HepG2 (cell line): ENCODE data around the gene NT5C2. TPM values are rescaled to one million over a fixed set of nuclear protein-coding genes. Genes with fewer than 3 reads are reported as not detected.
A peak's percentile ranks its signal among the peaks of the same experiment; 100 is the strongest.

Experiments used
- ARID2 ChIP-seq: sonication (generic); formaldehyde crosslinking; IDR thresholded peaks from 2 replicates; pipeline ENCODE4 v1.8.1; 2022; ENCODE audit warnings: mild to moderate bottlenecking, missing genetic modification reagents, borderline replicate concordance
- CBFB ChIP-seq: sonication (generic); formaldehyde crosslinking; IDR thresholded peaks from 2 replicates; pipeline ENCODE4 v1.4.0; 2020; ENCODE audit warnings: missing genetic modification reagents
- CCAR2 ChIP-seq: fragments of 200-400 bp; formaldehyde crosslinking; optimal IDR thresholded peaks from 2 replicates; pipeline ENCODE3; 2018; ENCODE audit warnings: low read depth, mild to moderate bottlenecking, low read length, moderate library complexity
- HNRNPK ChIP-seq: fragments of 200-400 bp; formaldehyde crosslinking; IDR thresholded peaks from 2 replicates; pipeline ENCODE4 v1.6.1; 2018; ENCODE audit warnings: low read length, low read depth, moderate library complexity, mild to moderate bottlenecking; ENCODE audit not compliant: poor library complexity, severe bottlenecking
- ISL2 ChIP-seq: sonication (generic); formaldehyde crosslinking; IDR thresholded peaks from 2 replicates; pipeline ENCODE4 v1.5.0; 2020; ENCODE audit warnings: missing genetic modification reagents
- JUN ChIP-seq: sonication (generic); formaldehyde crosslinking; IDR thresholded peaks from 2 replicates; pipeline ENCODE4 v1.4.0; 2020; ENCODE audit warnings: mild to moderate bottlenecking, missing genetic modification reagents
- KLF6 ChIP-seq: IDR thresholded peaks from 2 replicates; pipeline ENCODE4 v1.8.0; 2016; ENCODE audit warnings: missing biosample characterization, missing genetic modification reagents
- MIER2 ChIP-seq: IDR thresholded peaks from 2 replicates; pipeline ENCODE4 v1.6.1; 2016; ENCODE audit warnings: missing biosample characterization, missing genetic modification reagents
- MTF2 ChIP-seq: sonication (generic); formaldehyde crosslinking; IDR thresholded peaks from 2 replicates; pipeline ENCODE4 v1.5.0; 2020; ENCODE audit warnings: missing genetic modification reagents, borderline replicate concordance
- MXD4 ChIP-seq: IDR thresholded peaks from 2 replicates; pipeline ENCODE4 v1.6.1; 2016; ENCODE audit warnings: mild to moderate bottlenecking, missing biosample characterization, missing genetic modification reagents
- MYC ChIP-seq: sonication (generic); formaldehyde crosslinking; IDR thresholded peaks from 2 replicates; pipeline ENCODE4 v1.9.0; 2021; ENCODE audit warnings: missing genetic modification reagents, borderline replicate concordance
- NCOR1 ChIP-seq: fragments of 200-600 bp; sonication (generic); IDR thresholded peaks from 2 replicates; pipeline ENCODE4 v1.7.0; 2017; ENCODE audit warnings: antibody characterized with exemption, low read length, borderline replicate concordance
- NR2F6 ChIP-seq, 2 experiments: IDR thresholded peaks; 2 replicates each; pipeline ENCODE4 v1.6.1; 2016; ENCODE audit warnings: antibody characterized with exemption in 1 of 2, mild to moderate bottlenecking in 1 of 2
- PHF20 ChIP-seq: sonication (generic); formaldehyde crosslinking; IDR thresholded peaks from 2 replicates; pipeline ENCODE4 v1.5.0; 2020; ENCODE audit warnings: mild to moderate bottlenecking, missing genetic modification reagents
- PHF8 ChIP-seq: sonication (generic); formaldehyde crosslinking; IDR thresholded peaks from 2 replicates; pipeline ENCODE4 v1.5.0; 2020; ENCODE audit warnings: missing genetic modification reagents
- RFX3 ChIP-seq: IDR thresholded peaks from 2 replicates; pipeline ENCODE4 v1.6.1; 2016; ENCODE audit warnings: missing biosample characterization, missing genetic modification reagents
- TBX2 ChIP-seq: sonication (generic); formaldehyde crosslinking; IDR thresholded peaks from 2 replicates; pipeline ENCODE4 v1.5.0; 2020; ENCODE audit warnings: missing genetic modification reagents, mild to moderate bottlenecking, borderline replicate concordance
- ZBTB1 ChIP-seq: sonication (generic); formaldehyde crosslinking; IDR thresholded peaks from 2 replicates; pipeline ENCODE4 v1.4.0; 2020; ENCODE audit warnings: missing genetic modification reagents, borderline replicate concordance
- ZBTB26 ChIP-seq: IDR thresholded peaks from 2 replicates; pipeline ENCODE4 v1.6.1; 2016; ENCODE audit warnings: missing compliant biosample characterization, missing genetic modification reagents, borderline replicate concordance
- ZKSCAN1 ChIP-seq: fragments of 150-350 bp; IDR thresholded peaks from 2 replicates; pipeline ENCODE4 v1.6.1; 2014; ENCODE audit warnings: low read length
- ZNF251 ChIP-seq: sonication (generic); formaldehyde crosslinking; IDR thresholded peaks from 2 replicates; pipeline ENCODE4 v1.9.0; 2021; ENCODE audit warnings: mild to moderate bottlenecking, missing genetic modification reagents
- ZNF253 ChIP-seq: sonication (generic); formaldehyde crosslinking; IDR thresholded peaks from 2 replicates; pipeline ENCODE4 v1.8.0; 2022; ENCODE audit warnings: mild to moderate bottlenecking, missing genetic modification reagents, borderline replicate concordance
- ZNF337 ChIP-seq: sonication (generic); formaldehyde crosslinking; IDR thresholded peaks from 2 replicates; pipeline ENCODE4 v1.5.1; 2020; ENCODE audit warnings: missing genetic modification reagents, low read depth, mild to moderate bottlenecking, borderline replicate concordance
- ZNF33A ChIP-seq: sonication (generic); formaldehyde crosslinking; IDR thresholded peaks from 2 replicates; pipeline ENCODE4 v1.5.1; 2020; ENCODE audit warnings: missing genetic modification reagents, mild to moderate bottlenecking, moderate library complexity, borderline replicate concordance
- ZNF549 ChIP-seq: sonication (generic); formaldehyde crosslinking; IDR thresholded peaks from 2 replicates; pipeline ENCODE4 v1.5.0; 2020; ENCODE audit warnings: missing genetic modification reagents
- ZNF713 ChIP-seq: sonication (generic); formaldehyde crosslinking; IDR thresholded peaks from 2 replicates; pipeline ENCODE4 v1.4.0; 2020; ENCODE audit warnings: mild to moderate bottlenecking, missing genetic modification reagents
- ZNF766 ChIP-seq: sonication (generic); formaldehyde crosslinking; IDR thresholded peaks from 2 replicates; pipeline ENCODE4 v1.5.0; 2020; ENCODE audit warnings: missing genetic modification reagents, borderline replicate concordance
- ZNF792 ChIP-seq: IDR thresholded peaks from 2 replicates; pipeline ENCODE4 v1.6.1; 2016
- polyA plus RNA-seq, 8 experiments: library from polyadenylated mRNA; depleted of rRNA in 3 of 8; stranded (reverse) in 7 of 8; unstranded in 1 of 8; fragments of >200 nt; fragmentation: Illumina TruSeq in 4 of 8; extraction: Trizol in 4 of 8; gene quantifications; 2 replicates each; pipeline versions ENCODE4 v1.2.1 to v1.2.3, GENCODE V29; 2011 to 2016; ENCODE audit warnings: low read depth in 4 of 8, missing spikeins in 1 of 8, mixed read lengths in 1 of 8; ENCODE audit not compliant: insufficient read depth in 1 of 8
- total RNA-seq, 5 experiments: library from RNA; depleted of rRNA; stranded (reverse); fragments of >200 nt; fragmentation: Illumina TruSeq; extraction: Trizol; gene quantifications; 2 replicates each; pipeline ENCODE4 v1.2.3, GENCODE V29; 2016; ENCODE audit warnings: low read depth in 1 of 5
- TF ChIP-seq, protein P1 (sequence below): sonication (generic); formaldehyde crosslinking; IDR thresholded peaks from 2 replicates; pipeline ENCODE4 v1.4.0; 2020; ENCODE audit warnings: mild to moderate bottlenecking, missing genetic modification reagents
- TF ChIP-seq, protein P2 (sequence below): sonication (generic); formaldehyde crosslinking; IDR thresholded peaks from 2 replicates; pipeline ENCODE4 v1.5.0; 2020; ENCODE audit warnings: mild to moderate bottlenecking, missing genetic modification reagents, borderline replicate concordance

Gene NT5C2
- total and polyA plus RNA-seq, 2 of the 13 experiments (the other 11 are each of a cell fraction or from before 2014, with no cell fraction given): 40.6 to 55.2 TPM

DNA sequence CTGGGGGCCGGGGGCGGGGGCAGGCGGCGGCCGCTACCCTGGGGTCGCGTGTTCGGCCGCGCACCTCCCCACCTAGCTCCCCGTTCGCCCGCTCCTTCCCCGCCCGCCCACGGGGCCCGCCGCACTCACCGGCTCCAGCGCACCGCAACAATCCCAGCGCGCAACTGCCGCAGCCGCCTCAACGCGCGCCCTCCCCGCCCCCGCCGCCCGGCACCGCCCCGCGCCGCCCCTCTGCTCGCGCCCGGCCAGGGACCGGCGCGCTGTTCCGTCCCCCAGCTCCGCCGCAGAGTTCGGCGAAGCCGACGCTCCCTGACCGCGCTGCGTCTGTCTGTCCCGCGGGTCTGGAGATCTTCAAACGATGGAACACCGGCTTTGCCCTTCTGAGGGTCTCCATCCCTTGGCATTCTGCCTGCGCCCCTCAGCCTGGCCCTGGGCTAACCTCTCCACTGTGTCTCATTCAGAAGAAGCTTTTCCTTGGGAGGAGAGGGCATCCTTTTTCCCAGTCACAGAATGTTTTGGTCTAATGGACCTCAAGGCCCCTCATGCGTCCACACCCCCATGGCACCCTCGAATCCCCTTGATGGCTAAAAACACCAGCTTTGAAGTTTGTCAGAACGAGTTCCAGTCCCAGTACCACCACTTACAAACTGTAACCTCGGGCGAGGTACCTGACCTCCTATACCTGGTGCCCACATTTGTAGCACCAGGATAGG lies at the start of gene NT5C2 (continued):
- TF ChIP-seq, protein P1, sequence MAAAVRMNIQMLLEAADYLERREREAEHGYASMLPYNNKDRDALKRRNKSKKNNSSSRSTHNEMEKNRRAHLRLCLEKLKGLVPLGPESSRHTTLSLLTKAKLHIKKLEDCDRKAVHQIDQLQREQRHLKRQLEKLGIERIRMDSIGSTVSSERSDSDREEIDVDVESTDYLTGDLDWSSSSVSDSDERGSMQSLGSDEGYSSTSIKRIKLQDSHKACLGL (CRISPR knock-in tag): no peak
- TF ChIP-seq JUN (CRISPR knock-in tag) (no peak), MIER2 (CRISPR knock-in tag) (0 out of 2 replicates have a peak, but pooled peaks have one; percentile 19), KLF6 (CRISPR knock-in tag) (no peak), TBX2 (CRISPR knock-in tag) (peak; percentile 42), ZNF251 (no peak), ZNF33A (CRISPR knock-in tag) (no peak), RFX3 (no peak), ZNF253 (CRISPR knock-in tag) (no peak), PHF8 (CRISPR knock-in tag) (no peak), CCAR2 (no peak), MXD4 (CRISPR knock-in tag) (no peak), PHF20 (CRISPR knock-in tag) (peak; percentile 8; the same call in 1 of the 2 replicates), NCOR1 (no peak), ZBTB26 (CRISPR knock-in tag) (no peak), HNRNPK (no peak), MYC (CRISPR knock-in tag) (no peak), CBFB (no peak), ZBTB1 (CRISPR knock-in tag) (no peak), ZKSCAN1 (no peak), ZNF713 (no peak), ZNF792 (no peak), ISL2 (no peak), ARID2 (CRISPR knock-in tag) (no peak; the same call in 1 of the 2 replicates), MTF2 (CRISPR knock-in tag) (peak; percentile 83; the same call in 1 of the 2 replicates), ZNF337 (CRISPR knock-in tag) (no peak), NR2F6 (IDR thresholded peaks at IDR 0.05) (no peak), NR2F6 (CRISPR knock-in tag; IDR thresholded peaks at IDR 0.05) (no peak), ZNF549 (CRISPR knock-in tag) (no peak), ZNF766 (CRISPR knock-in tag) (no peak)
- TF ChIP-seq, protein P2, sequence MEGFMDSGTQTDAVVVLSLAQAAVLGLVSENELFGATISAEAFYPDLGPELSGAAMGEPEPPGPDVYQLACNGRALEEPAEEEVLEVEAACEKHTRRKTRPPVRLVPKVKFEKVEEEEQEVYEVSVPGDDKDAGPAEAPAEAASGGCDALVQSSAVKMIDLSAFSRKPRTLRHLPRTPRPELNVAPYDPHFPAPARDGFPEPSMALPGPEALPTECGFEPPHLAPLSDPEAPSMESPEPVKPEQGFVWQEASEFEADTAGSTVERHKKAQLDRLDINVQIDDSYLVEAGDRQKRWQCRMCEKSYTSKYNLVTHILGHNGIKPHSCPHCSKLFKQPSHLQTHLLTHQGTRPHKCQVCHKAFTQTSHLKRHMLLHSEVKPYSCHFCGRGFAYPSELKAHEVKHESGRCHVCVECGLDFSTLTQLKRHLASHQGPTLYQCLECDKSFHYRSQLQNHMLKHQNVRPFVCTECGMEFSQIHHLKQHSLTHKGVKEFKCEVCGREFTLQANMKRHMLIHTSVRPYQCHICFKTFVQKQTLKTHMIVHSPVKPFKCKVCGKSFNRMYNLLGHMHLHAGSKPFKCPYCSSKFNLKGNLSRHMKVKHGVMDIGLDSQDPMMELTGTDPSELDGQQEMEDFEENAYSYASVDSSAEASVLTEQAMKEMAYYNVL (CRISPR knock-in tag): no peak
